Endothelial cell (in vitro differentiated cells): ENCODE results near the gene EML5. TPM values are rescaled to one million over a fixed set of nuclear protein-coding genes. Genes with fewer than 3 reads are reported as not detected.
A peak's percentile ranks its signal among the peaks of the same experiment; 100 is the strongest.

Experiments
- DNase-seq: peaks from one replicate; pipeline ENCODE4 v3.0.0; 2021; ENCODE audit warnings: low spot score
- H3K27ac Mint-ChIP-seq: one replicate; pipeline ENCODE4 v1.8.0; 2021; ENCODE audit warnings: mixed read lengths, inconsistent platforms; ENCODE audit not compliant: unreplicated experiment
- H3K27me3 Mint-ChIP-seq: one replicate; pipeline ENCODE4 v1.8.0; 2021; ENCODE audit warnings: mild to moderate bottlenecking, moderate library complexity, mixed read lengths, inconsistent platforms; ENCODE audit not compliant: unreplicated experiment
- H3K36me3 Mint-ChIP-seq: one replicate; pipeline ENCODE4 v1.8.0; 2021; ENCODE audit warnings: mild to moderate bottlenecking, low read depth, mixed read lengths, inconsistent platforms; ENCODE audit not compliant: unreplicated experiment
- H3K4me1 Mint-ChIP-seq: one replicate; pipeline ENCODE4 v1.8.0; 2021; ENCODE audit warnings: mild to moderate bottlenecking, mixed read lengths, inconsistent platforms; ENCODE audit not compliant: unreplicated experiment
- H3K4me3 Mint-ChIP-seq: one replicate; pipeline ENCODE4 v1.8.0; 2021; ENCODE audit warnings: mild to moderate bottlenecking, mixed read lengths, inconsistent platforms; ENCODE audit not compliant: unreplicated experiment
- H3K9me3 Mint-ChIP-seq: one replicate; pipeline ENCODE4 v1.8.0; 2021; ENCODE audit warnings: mixed read lengths, inconsistent platforms; ENCODE audit not compliant: unreplicated experiment
- CTCF ChIP-seq: fragments of 200-600 bp; sonication (generic); IDR thresholded peaks from one replicate; pipeline ENCODE4 v1.5.0; 2021; ENCODE audit warnings: antibody characterized with exemption; ENCODE audit not compliant: unreplicated experiment
- total RNA-seq: library from RNA; stranded (reverse); fragmentation: NEBNext Ultra II Directional; extraction: Animal tissue kit (Norgen Biotek cat#: 25700); gene quantifications from one replicate; pipeline ENCODE4 v1.2.1, GENCODE V29; 2021; ENCODE audit not compliant: unreplicated experiment

EML5 gene
- total RNA-seq, 1 donor from 2014 or later = 0.13 TPM

GRCh38 chr14:88746052-88746451, 46.7 kb downstream of the EML5 start:
- DNase-seq = no peak
- no peak for TF ChIP-seq CTCF
- Mint-ChIP-seq H3K27ac (no peak overlapping the region), H3K27me3 (no peaks in the 10 kb centered on the region), H3K9me3 (no peaks in the 10 kb centered on the region), H3K4me3 (no peak overlapping the region), H3K36me3 (no peaks in the 10 kb centered on the region), H3K4me1 (no peaks in the 10 kb centered on the region)

- Mint-ChIP-seq H3K36me3 (no peaks in the 10 kb centered on the region), H3K4me1 (no peaks in the 10 kb centered on the region), H3K27me3 (no peaks in the 10 kb centered on the region), H3K27ac (no peak overlapping the region), H3K9me3 (no peaks in the 10 kb centered on the region), H3K4me3 (no peak overlapping the region)
- DNase-seq = no peak
- TF ChIP-seq CTCF = no peak
These were observed 55.5 kb downstream of the EML5 start for GRCh38 chr14:88737245-88737644.

GRCh38 chr14:88733121-88733520, 59.6 kb downstream of the EML5 start:
- no peak overlapping the region for H3K4me3 Mint-ChIP-seq
- no peaks in the 10 kb centered on the region for H3K4me1 Mint-ChIP-seq
- no peak overlapping the region for H3K27ac Mint-ChIP-seq
- H3K36me3 Mint-ChIP-seq = no peaks in the 10 kb centered on the region
- no peaks in the 10 kb centered on the region for H3K9me3 Mint-ChIP-seq
- no peak for DNase-seq
- no peaks in the 10 kb centered on the region for H3K27me3 Mint-ChIP-seq
- TF ChIP-seq CTCF = no peak

GRCh38 chr14:88729159-88729558, 63.6 kb downstream of the EML5 start:
- no peak for DNase-seq
- Mint-ChIP-seq H3K9me3 (no peaks in the 10 kb centered on the region), H3K4me3 (no peak overlapping the region), H3K27ac (no peak overlapping the region), H3K36me3 (no peaks in the 10 kb centered on the region), H3K27me3 (no peaks in the 10 kb centered on the region), H3K4me1 (no peaks in the 10 kb centered on the region)
- peak; percentile 52 for TF ChIP-seq CTCF

- Mint-ChIP-seq H3K27ac (no peak overlapping the region), H3K9me3 (no peaks in the 10 kb centered on the region), H3K4me3 (no peak overlapping the region), H3K4me1 (no peaks in the 10 kb centered on the region), H3K27me3 (no peaks in the 10 kb centered on the region), H3K36me3 (no peaks in the 10 kb centered on the region)
- TF ChIP-seq CTCF = no peak
- no peak for DNase-seq
These were observed 65.7 kb downstream of the EML5 start for GRCh38 chr14:88727057-88727456.
